ENCODE measurements around the gene RAB3C. TPM values are rescaled to one million over a fixed set of nuclear protein-coding genes. Genes with fewer than 3 reads are reported as not detected.

Gene RAB3C
- total RNA-seq, 2 donors from 2014 or later = not detected

GRCh38 chr5:58875599-58875998 lies 292.7 kb downstream of the RAB3C start:
- H3K4me1 Mint-ChIP-seq = no peaks in the 10 kb centered on the region
- ATAC-seq (replicated peaks) = no peak
- no peaks in the 10 kb centered on the region for H3K9me3 Mint-ChIP-seq
- peaks cover 30% of the 10 kb centered on the region for H3K27me3 Mint-ChIP-seq
- H3K27ac Mint-ChIP-seq = no peak overlapping the region
- no peaks in the 10 kb centered on the region for H3K36me3 Mint-ChIP-seq (ENCODE audit: low read depth)
- no peak overlapping the region for H3K4me3 Mint-ChIP-seq

GRCh38 chr5:58885260-58885659 lies 302.4 kb downstream of the RAB3C start:
- Mint-ChIP-seq H3K9me3 (no peaks in the 10 kb centered on the region), H3K4me1 (peaks cover 24% of the 10 kb centered on the region), H3K4me3 (no peak overlapping the region), H3K36me3 (ENCODE audit: low read depth) (no peaks in the 10 kb centered on the region), H3K27me3 (peaks cover 4% of the 10 kb centered on the region), H3K27ac (no peak overlapping the region)
- ATAC-seq (replicated peaks) = no peak

- Mint-ChIP-seq H3K4me3 (peak overlapping the region; percentile 78), H3K36me3 (ENCODE audit: low read depth) (no peaks in the 10 kb centered on the region), H3K27me3 (peaks cover 4% of the 10 kb centered on the region), H3K4me1 (peaks cover 36% of the 10 kb centered on the region), H3K27ac (peak overlapping the region; percentile 90), H3K9me3 (no peaks in the 10 kb centered on the region)
- peak; percentile 60 for ATAC-seq (replicated peaks)
These were observed 303.7 kb downstream of the RAB3C start for GRCh38 chr5:58886315-58887207.

- Mint-ChIP-seq H3K4me1 (peaks cover 38% of the 10 kb centered on the region), H3K27me3 (peaks cover 4% of the 10 kb centered on the region), H3K27ac (peak overlapping the region; percentile 90), H3K9me3 (no peaks in the 10 kb centered on the region), H3K36me3 (ENCODE audit: low read depth) (no peaks in the 10 kb centered on the region), H3K4me3 (peak overlapping the region; percentile 78)
- no peak for ATAC-seq (replicated peaks)
These were observed 304.4 kb downstream of the RAB3C start for GRCh38 chr5:58887311-58887710.

- Mint-ChIP-seq H3K4me1 (peaks cover 38% of the 10 kb centered on the region), H3K9me3 (no peaks in the 10 kb centered on the region), H3K27ac (peak overlapping the region; percentile 90), H3K4me3 (peak overlapping the region; percentile 78), H3K27me3 (peaks cover 4% of the 10 kb centered on the region), H3K36me3 (ENCODE audit: low read depth) (no peaks in the 10 kb centered on the region)
- ATAC-seq (replicated peaks) = peak; percentile 8
These were observed 305.0 kb downstream of the RAB3C start for GRCh38 chr5:58887721-58888409.

- peaks cover 4% of the 10 kb centered on the region for H3K27me3 Mint-ChIP-seq
These were observed 307.4 kb downstream of the RAB3C start for GRCh38 chr5:58890265-58890664.

GRCh38 chr5:58890701-58891085 lies 307.8 kb downstream of the RAB3C start:
- Mint-ChIP-seq H3K27me3 (peaks cover 4% of the 10 kb centered on the region), H3K27ac (peak overlapping the region; percentile 93), H3K4me1 (peaks cover 43% of the 10 kb centered on the region), H3K4me3 (peak overlapping the region; percentile 80), H3K9me3 (no peaks in the 10 kb centered on the region), H3K36me3 (ENCODE audit: low read depth) (no peaks in the 10 kb centered on the region)
- ATAC-seq (replicated peaks) = no peak

More at GRCh38 chr5:58890265-58890664, 307.4 kb downstream of the RAB3C start:
- Mint-ChIP-seq H3K9me3 (no peaks in the 10 kb centered on the region), H3K4me3 (no peak overlapping the region), H3K36me3 (ENCODE audit: low read depth) (no peaks in the 10 kb centered on the region), H3K27ac (peak overlapping the region; percentile 93), H3K4me1 (peaks cover 43% of the 10 kb centered on the region)
- ATAC-seq (replicated peaks) = no peak

GRCh38 chr5:58891086-58891970 lies 308.5 kb downstream of the RAB3C start:
- Mint-ChIP-seq H3K27me3 (peaks cover 4% of the 10 kb centered on the region), H3K36me3 (ENCODE audit: low read depth) (no peaks in the 10 kb centered on the region), H3K4me1 (peaks cover 41% of the 10 kb centered on the region), H3K27ac (peak overlapping the region; percentile 93), H3K4me3 (peak overlapping the region; percentile 80), H3K9me3 (no peaks in the 10 kb centered on the region)
- peak; percentile 84 for ATAC-seq (replicated peaks)

- Mint-ChIP-seq H3K27me3 (peaks cover 4% of the 10 kb centered on the region), H3K27ac (peak overlapping the region; percentile 93), H3K36me3 (ENCODE audit: low read depth) (no peaks in the 10 kb centered on the region), H3K4me1 (peaks cover 35% of the 10 kb centered on the region), H3K9me3 (no peaks in the 10 kb centered on the region), H3K4me3 (peak overlapping the region; percentile 80)
- no peak for ATAC-seq (replicated peaks)
These were observed 309.1 kb downstream of the RAB3C start for GRCh38 chr5:58891971-58892343.

DNA sequence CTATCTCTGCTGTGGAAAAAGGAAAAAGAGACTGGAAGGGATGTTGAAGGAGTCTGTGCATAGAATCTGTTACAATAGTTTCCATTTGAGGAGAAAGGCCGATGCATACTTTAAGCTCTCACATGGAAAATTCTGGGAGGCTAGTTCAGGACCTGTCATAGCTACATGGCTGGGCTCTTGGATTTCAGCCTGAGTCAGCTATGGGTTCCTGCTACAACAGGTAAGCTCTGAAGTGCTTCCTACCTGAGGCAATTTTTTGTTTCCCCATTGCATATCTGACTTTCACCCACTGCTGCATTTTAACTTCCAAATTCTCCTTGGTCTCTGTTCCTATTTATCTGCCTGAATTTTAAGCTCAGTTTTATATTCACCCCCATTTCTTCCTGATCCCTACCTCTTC lies 310.7 kb downstream of the RAB3C start:
- Mint-ChIP-seq H3K4me3 (no peak overlapping the region), H3K9me3 (no peaks in the 10 kb centered on the region), H3K36me3 (ENCODE audit: low read depth) (no peaks in the 10 kb centered on the region), H3K27me3 (peaks cover 4% of the 10 kb centered on the region), H3K27ac (no peak overlapping the region), H3K4me1 (peaks cover 21% of the 10 kb centered on the region)
- ATAC-seq (replicated peaks) = no peak

DNA sequence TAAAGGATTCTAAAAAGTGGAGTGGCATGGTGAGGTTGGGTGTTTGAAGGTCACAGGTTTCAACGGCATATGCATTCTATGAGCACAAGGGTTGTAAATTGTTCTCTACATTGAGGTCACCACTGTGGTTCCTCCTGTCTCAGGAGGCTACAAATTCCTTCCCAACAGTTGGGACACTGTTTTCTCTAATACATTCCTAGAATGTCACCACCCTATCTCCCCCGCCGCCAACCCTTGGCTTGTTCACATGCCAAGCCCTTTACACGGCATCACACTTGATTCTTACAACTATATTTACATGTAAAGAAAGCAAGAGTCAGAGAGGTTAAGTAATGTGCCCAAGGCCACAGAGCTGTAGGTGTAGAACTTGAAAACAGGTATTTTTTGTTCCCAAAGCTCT lies 315.1 kb downstream of the RAB3C start:
- Mint-ChIP-seq H3K9me3 (no peaks in the 10 kb centered on the region), H3K27me3 (peaks cover 4% of the 10 kb centered on the region), H3K4me1 (peaks cover 4% of the 10 kb centered on the region), H3K4me3 (no peak overlapping the region), H3K36me3 (ENCODE audit: low read depth) (no peaks in the 10 kb centered on the region), H3K27ac (no peak overlapping the region)
- no peak for ATAC-seq (replicated peaks)

- Mint-ChIP-seq H3K27me3 (peaks cover 4% of the 10 kb centered on the region), H3K36me3 (ENCODE audit: low read depth) (no peaks in the 10 kb centered on the region), H3K4me3 (no peak overlapping the region), H3K4me1 (peaks cover 4% of the 10 kb centered on the region), H3K9me3 (no peaks in the 10 kb centered on the region), H3K27ac (no peak overlapping the region)
- no peak for ATAC-seq (replicated peaks)
These were observed 315.7 kb downstream of the RAB3C start for GRCh38 chr5:58898538-58898937.

DNA sequence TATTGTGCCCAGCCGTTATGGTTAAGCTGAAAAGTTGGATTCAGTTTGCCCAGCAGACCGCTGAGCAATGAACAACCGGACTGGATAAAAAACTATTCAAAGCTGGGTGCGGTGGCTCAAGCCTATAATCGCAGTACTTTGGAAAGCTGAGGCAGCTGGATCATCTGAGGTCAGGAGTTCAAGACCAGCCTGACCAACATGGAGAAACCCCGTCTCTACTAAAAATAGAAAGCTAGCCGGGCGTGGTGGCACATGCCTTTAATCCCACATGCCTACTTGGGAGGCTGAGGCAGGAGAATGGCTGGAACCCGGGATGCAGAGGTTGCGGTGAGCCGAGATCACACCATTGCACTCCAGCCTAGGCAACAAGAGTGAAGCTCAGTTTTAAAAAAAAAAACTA lies 318.4 kb downstream of the RAB3C start:
- H3K4me3 Mint-ChIP-seq = no peak overlapping the region
- no peaks in the 10 kb centered on the region for H3K36me3 Mint-ChIP-seq (ENCODE audit: low read depth)
- H3K27ac Mint-ChIP-seq = no peak overlapping the region
- no peak for ATAC-seq (replicated peaks)
- no peaks in the 10 kb centered on the region for H3K4me1 Mint-ChIP-seq
- H3K27me3 Mint-ChIP-seq = no peaks in the 10 kb centered on the region
- H3K9me3 Mint-ChIP-seq = no peaks in the 10 kb centered on the region

GRCh38 chr5:58902305-58902704 lies 319.4 kb downstream of the RAB3C start:
- Mint-ChIP-seq H3K27me3 (peaks cover 1% of the 10 kb centered on the region), H3K4me3 (no peak overlapping the region), H3K4me1 (no peaks in the 10 kb centered on the region), H3K36me3 (ENCODE audit: low read depth) (no peaks in the 10 kb centered on the region), H3K27ac (no peak overlapping the region), H3K9me3 (peaks cover 6% of the 10 kb centered on the region)
- ATAC-seq (replicated peaks) = no peak

All from activated T-helper 17 cell treated with anti-CD3 and anti-CD28 coated beads, Interleukin-2, amount 50 U/mL, for 72 hours (primary cell).